Suprapubic skin (tissue), 3 donors: ENCODE data around the gene LSG1.

Source experiments
- CTCF ChIP-seq, 2 donors: fragments of 200-600 bp in 1 of 2; fragments of 450-650 bp in 1 of 2; sonication (generic) in 1 of 2; IDR thresholded peaks; one replicate each; pipeline ENCODE4 v1.5.1; 2016 to 2019; ENCODE audit warnings: antibody characterized with exemption in 2 of 2, mild to moderate bottlenecking in 1 of 2, moderate library complexity in 1 of 2
- POLR2A ChIP-seq, 2 donors: fragments of 450-650 bp; IDR thresholded peaks; one replicate each; pipeline ENCODE4 v1.6.1; 2017; ENCODE audit warnings: antibody characterized with exemption in 2 of 2, mild to moderate bottlenecking in 2 of 2, moderate library complexity in 2 of 2

GRCh38 chr3:194607592-194608389, 64.2 kb downstream of the LSG1 start:
- TF ChIP-seq CTCF (IDR thresholded peaks at IDR 0.05) (no peak), POLR2A (IDR thresholded peaks at IDR 0.05) (no peak)
